ENCODE measurements around the gene ZNF618.

Gene ZNF618

GRCh38 chr9:114097613-114098020 is 221.5 kb downstream of the ZNF618 start:
- peak overlapping the region; percentile 44 for H3K4me3 ChIP-seq (ENCODE audit: low read depth, low read length)
- no peak for DNase-seq (ENCODE audit: low read depth)

- DNase-seq (ENCODE audit: low read depth), result no peak
- H3K4me3 ChIP-seq (ENCODE audit: low read depth, low read length), result peak overlapping the region; percentile 44
Measured at GRCh38 chr9:114098021-114098935, 222.2 kb downstream of the ZNF618 start.

GRCh38 chr9:114098936-114099668 is 223.0 kb downstream of the ZNF618 start, which contains the start of gene KIF12:
Gene KIF12 (minus strand): TSS chr9:114099292. CDS start chr9:114099276, 16 bp downstream.
- no peak for DNase-seq (ENCODE audit: low read depth)
- peak within 1 kb of the TSS; percentile 44 for H3K4me3 ChIP-seq (ENCODE audit: low read depth, low read length)

- DNase-seq (ENCODE audit: low read depth), result no peak
- H3K4me3 ChIP-seq (ENCODE audit: low read depth, low read length), result no peak overlapping the region
Measured at GRCh38 chr9:114099669-114100270, 223.7 kb downstream of the ZNF618 start.

GRCh38 chr9:114100536-114100935 is 224.4 kb downstream of the ZNF618 start:
- DNase-seq (ENCODE audit: low read depth), result no peak
- H3K4me3 ChIP-seq (ENCODE audit: low read depth, low read length), result no peak overlapping the region

GRCh38 chr9:114102484-114102883 is 226.4 kb downstream of the ZNF618 start:
- H3K4me3 ChIP-seq (ENCODE audit: low read depth, low read length), result no peak overlapping the region
- DNase-seq (ENCODE audit: low read depth), result no peak

- H3K4me3 ChIP-seq (ENCODE audit: low read depth, low read length), result no peak overlapping the region
- no peak for DNase-seq (ENCODE audit: low read depth)
Measured at GRCh38 chr9:114105236-114105635, 229.1 kb downstream of the ZNF618 start.

Data from skeletal muscle cell (primary cell).